Measurements from ENCODE around the gene EBLN2.

The EBLN2 gene

GRCh38 chr3:73061416-73061815, at the start of gene EBLN2:
TSS of gene EBLN2 (plus strand) at chr3:73061659. CDS start at chr3:73062082, 423 bp downstream.
- intact Hi-C loops (cut with DNase I) = no loop called here
- no peak for DNase-seq

- DNase-seq = no peak
- intact Hi-C loops (cut with DNase I) = no loop called here
Observed at GRCh38 chr3:73018298-73018697, 43.2 kb upstream of the EBLN2 start.

- intact Hi-C loops (cut with DNase I) = no loop called here
- no peak for DNase-seq
Observed at GRCh38 chr3:73018790-73019441, 42.5 kb upstream of the EBLN2 start.

GRCh38 chr3:73021301-73021835, 40.1 kb upstream of the EBLN2 start:
- DNase-seq = no peak
- intact Hi-C loops (cut with DNase I) = no loop called here

GRCh38 chr3:73024836-73025235, 36.6 kb upstream of the EBLN2 start:
- intact Hi-C loops (cut with DNase I) = no loop called here

GRCh38 chr3:73026111-73026759, 35.2 kb upstream of the EBLN2 start:
- DNase-seq = no peak
- intact Hi-C loops (cut with DNase I) = no loop called here

More at GRCh38 chr3:73024836-73025235, 36.6 kb upstream of the EBLN2 start:
- DNase-seq = no peak

- intact Hi-C loops (cut with DNase I) = no loop called here
- no peak for DNase-seq
Observed at GRCh38 chr3:73026760-73027113, 34.7 kb upstream of the EBLN2 start.

GRCh38 chr3:73028803-73029202, 32.7 kb upstream of the EBLN2 start:
- intact Hi-C loops (cut with DNase I) = no loop called here
- DNase-seq = no peak

GRCh38 chr3:73029321-73029796, 32.1 kb upstream of the EBLN2 start:
- intact Hi-C loops (cut with DNase I) = no loop called here
- no peak for DNase-seq

GRCh38 chr3:73030073-73030597, 31.3 kb upstream of the EBLN2 start:
- intact Hi-C loops (cut with DNase I) = no loop called here
- no peak for DNase-seq

- intact Hi-C loops (cut with DNase I) = no loop called here
- no peak for DNase-seq
Observed at GRCh38 chr3:73031573-73032103, 29.8 kb upstream of the EBLN2 start.

- no peak for DNase-seq
- intact Hi-C loops (cut with DNase I) = no loop called here
Observed at GRCh38 chr3:73036694-73037591, 24.5 kb upstream of the EBLN2 start.

GRCh38 chr3:73041537-73041936, 19.9 kb upstream of the EBLN2 start:
- intact Hi-C loops (cut with DNase I) = no loop called here
- no peak for DNase-seq

- intact Hi-C loops (cut with DNase I) = no loop called here
- DNase-seq = no peak
Observed at GRCh38 chr3:73043414-73043813, 18.0 kb upstream of the EBLN2 start.

GRCh38 chr3:73045391-73045790, 16.1 kb upstream of the EBLN2 start:
- intact Hi-C loops (cut with DNase I) = no loop called here
- no peak for DNase-seq

- intact Hi-C loops (cut with DNase I) = no loop called here
- no peak for DNase-seq
Observed at GRCh38 chr3:73046195-73046594, 15.3 kb upstream of the EBLN2 start.

- intact Hi-C loops (cut with DNase I) = no loop called here
- no peak for DNase-seq
Observed at GRCh38 chr3:73049319-73049718, 12.1 kb upstream of the EBLN2 start.

- intact Hi-C loops (cut with DNase I) = loop anchor here (10.0 kb wide), 1 partner anchor 58 kb away; the partner anchor contains the start of gene PPP4R2
- DNase-seq = no peak
Observed at GRCh38 chr3:73052857-73053256, 8.6 kb upstream of the EBLN2 start.

GRCh38 chr3:73055583-73055982, 5.9 kb upstream of the EBLN2 start:
- DNase-seq = no peak
- intact Hi-C loops (cut with DNase I) = loop anchor here (10.0 kb wide), 1 partner anchor 61 kb away; the partner anchor contains the start of gene PPP4R2

Data from head of caudate nucleus (tissue), 42 donors.